GM23338 (cell line): ENCODE measurements around the gene DNAJC6. TPM values are rescaled to one million over a fixed set of nuclear protein-coding genes. Genes with fewer than 3 reads are reported as not detected.
A peak's percentile ranks its signal among the peaks of the same experiment; 100 is the strongest.

Experiments used
- ATAC-seq: fragments of 200-7000 bp; cut with Tn5 transposase; 3 replicates; pipeline ENCODE4 v1.9.1; 2020
- DNase-seq: peaks from one replicate; pipeline ENCODE4 v3.0.0-alpha.2; 2015; ENCODE audit warnings: low spot score
- H2AFZ ChIP-seq: fragments of 200-600 bp; sonication (generic); 2 replicates; pipeline ENCODE4 v1.8.0; 2016; ENCODE audit warnings: antibody characterized with exemption, mild to moderate bottlenecking, moderate library complexity
- H3F3A ChIP-seq: fragments of 200-600 bp; sonication (generic); replicated peaks from 2 replicates; pipeline ENCODE4 v1.8.0; 2017; ENCODE audit warnings: antibody characterized with exemption, mixed run types, low read depth
- H3K27ac ChIP-seq: fragments of 200-600 bp; sonication (generic); 2 replicates; pipeline ENCODE4 v1.6.1; 2016; ENCODE audit warnings: low read depth
- H3K27me3 ChIP-seq: fragments of 200-600 bp; sonication (generic); 2 replicates; pipeline ENCODE4 v1.8.0; 2016; ENCODE audit warnings: mild to moderate bottlenecking, mixed run types, moderate library complexity; ENCODE audit not compliant: insufficient read depth
- H3K36me3 ChIP-seq: fragments of 200-600 bp; sonication (generic); 2 replicates; pipeline ENCODE4 v1.8.0; 2016; ENCODE audit warnings: mild to moderate bottlenecking; ENCODE audit not compliant: insufficient read depth
- H3K4me1 ChIP-seq: fragments of 200-600 bp; sonication (generic); 2 replicates; pipeline ENCODE4 v1.8.0; 2016; ENCODE audit warnings: mild to moderate bottlenecking, moderate library complexity; ENCODE audit not compliant: insufficient read depth
- H3K4me2 ChIP-seq: fragments of 200-600 bp; sonication (generic); 2 replicates; pipeline ENCODE4 v1.7.1; 2017; ENCODE audit warnings: mixed run types
- H3K4me3 ChIP-seq: fragments of 200-600 bp; sonication (generic); 2 replicates; pipeline ENCODE4 v1.6.1; 2016; ENCODE audit warnings: mixed run types
- H3K79me2 ChIP-seq: fragments of 200-600 bp; sonication (generic); replicated peaks from 2 replicates; pipeline ENCODE4 v1.8.0; 2017; ENCODE audit warnings: mild to moderate bottlenecking; ENCODE audit not compliant: insufficient read depth
- H3K9me2 ChIP-seq: fragments of 200-600 bp; sonication (generic); 2 replicates; pipeline ENCODE4 v1.8.0; 2017; ENCODE audit not compliant: insufficient read depth
- H4K20me1 ChIP-seq: fragments of 200-600 bp; sonication (generic); replicated peaks from 2 replicates; pipeline ENCODE4 v1.8.0; 2017; ENCODE audit warnings: mild to moderate bottlenecking; ENCODE audit not compliant: insufficient read depth
- H3K27ac Mint-ChIP-seq: 2 replicates; pipeline ENCODE4 v1.8.0; 2020; ENCODE audit warnings: inconsistent platforms, mild to moderate bottlenecking, moderate library complexity, mixed read lengths
- H3K27me3 Mint-ChIP-seq: 3 replicates; pipeline ENCODE4 v1.8.0; 2022; ENCODE audit warnings: low read depth, mild to moderate bottlenecking, moderate library complexity, mixed read lengths, inconsistent platforms; ENCODE audit not compliant: insufficient read depth, poor library complexity
- H3K36me3 Mint-ChIP-seq: 3 replicates; pipeline ENCODE4 v1.8.0; 2021; ENCODE audit warnings: low read depth, mild to moderate bottlenecking, inconsistent platforms, moderate library complexity, mixed read lengths
- H3K4me1 Mint-ChIP-seq: 3 replicates; pipeline ENCODE4 v1.8.0; 2020; ENCODE audit warnings: mild to moderate bottlenecking, inconsistent platforms, mixed read lengths
- H3K4me3 Mint-ChIP-seq: 3 replicates; pipeline ENCODE4 v1.8.0; 2021; ENCODE audit warnings: moderate library complexity, mild to moderate bottlenecking, inconsistent platforms, mixed read lengths
- H3K9me3 Mint-ChIP-seq: 3 replicates; pipeline ENCODE4 v1.8.0; 2020; ENCODE audit warnings: moderate library complexity, mild to moderate bottlenecking, inconsistent platforms, mixed read lengths
- CREB1 ChIP-seq: fragments of 250-450 bp; sonication (Bioruptor Pico); IDR thresholded peaks from 2 replicates; pipeline ENCODE4 v1.5.0; 2020; ENCODE audit warnings: low read depth, mild to moderate bottlenecking, moderate library complexity
- EZH2 ChIP-seq: fragments of 200-600 bp; sonication (generic); IDR thresholded peaks from one replicate; pipeline ENCODE4 v1.8.0; 2017; ENCODE audit warnings: antibody characterized with exemption, mild to moderate bottlenecking, low read depth; ENCODE audit not compliant: unreplicated experiment
- EZH2phosphoT487 ChIP-seq: fragments of 200-600 bp; sonication (generic); IDR thresholded peaks from one replicate; pipeline ENCODE4 v1.8.1; 2018; ENCODE audit warnings: antibody characterized with exemption; ENCODE audit not compliant: unreplicated experiment
- JUNB ChIP-seq: IDR thresholded peaks from one replicate; pipeline ENCODE4 v1.6.1; 2016; ENCODE audit warnings: antibody characterized with exemption; ENCODE audit not compliant: unreplicated experiment
- NANOG ChIP-seq: IDR thresholded peaks from 2 replicates; pipeline ENCODE4 v1.6.1; 2016; ENCODE audit warnings: antibody characterized with exemption, borderline replicate concordance
- POLR2AphosphoS5 ChIP-seq: IDR thresholded peaks from 2 replicates; pipeline ENCODE4 v1.6.1; 2016; ENCODE audit warnings: antibody characterized with exemption, low read depth
- STAT1 ChIP-seq: IDR thresholded peaks from one replicate; pipeline ENCODE4 v1.6.1; 2016; ENCODE audit warnings: antibody characterized with exemption; ENCODE audit not compliant: unreplicated experiment
- ZNF114 ChIP-seq: fragments of 250-450 bp; sonication (Bioruptor Pico); IDR thresholded peaks from 2 replicates; pipeline ENCODE4 v1.5.0; 2020; ENCODE audit warnings: mild to moderate bottlenecking, moderate library complexity
- ZNF331 ChIP-seq: fragments of 250-450 bp; sonication (Bioruptor Pico); IDR thresholded peaks from 2 replicates; pipeline ENCODE4 v1.5.0; 2020; ENCODE audit warnings: low read depth, mild to moderate bottlenecking, moderate library complexity
- polyA plus RNA-seq: library from polyadenylated mRNA; unstranded; fragments of >200 nt; fragmentation: Nextera tagmentation; extraction: Ambion mirVana; gene quantifications from 2 replicates; pipeline ENCODE4 v1.2.1, GENCODE V29; 2016
- total RNA-seq: library from RNA; depleted of rRNA; stranded (reverse); fragments of >200 nt; shearing (Covaris generic); gene quantifications from 2 replicates; pipeline ENCODE4 v1.2.3, GENCODE V29; 2014
- TF ChIP-seq, protein P1 (sequence below): IDR thresholded peaks from 2 replicates; pipeline ENCODE4 v1.6.1; 2016; ENCODE audit warnings: antibody characterized with exemption
- TF ChIP-seq, protein P2 (sequence below): IDR thresholded peaks from one replicate; pipeline ENCODE4 v1.6.1; 2018; ENCODE audit warnings: antibody characterized with exemption; ENCODE audit not compliant: unreplicated experiment
- TF ChIP-seq, protein P3 (sequence below): fragments of 250-450 bp; sonication (Bioruptor Pico); IDR thresholded peaks from 2 replicates; pipeline ENCODE4 v1.5.0; 2020; ENCODE audit warnings: mild to moderate bottlenecking, moderate library complexity
- TF ChIP-seq, protein P4 (sequence below), 2 experiments: fragments of 200-600 bp in 1 of 2; sonication (generic) in 1 of 2; conservative IDR thresholded peaks; 2 replicates each; pipeline versions ENCODE4 v1.5.1 to v1.6.1; 2016 to 2017; ENCODE audit warnings: antibody characterized with exemption in 2 of 2, low read depth in 2 of 2, mild to moderate bottlenecking in 2 of 2, moderate library complexity in 1 of 2

Gene DNAJC6
- total and polyA plus RNA-seq, 2 experiments from 2014 or later = 2.4 to 7.4 TPM

DNA sequence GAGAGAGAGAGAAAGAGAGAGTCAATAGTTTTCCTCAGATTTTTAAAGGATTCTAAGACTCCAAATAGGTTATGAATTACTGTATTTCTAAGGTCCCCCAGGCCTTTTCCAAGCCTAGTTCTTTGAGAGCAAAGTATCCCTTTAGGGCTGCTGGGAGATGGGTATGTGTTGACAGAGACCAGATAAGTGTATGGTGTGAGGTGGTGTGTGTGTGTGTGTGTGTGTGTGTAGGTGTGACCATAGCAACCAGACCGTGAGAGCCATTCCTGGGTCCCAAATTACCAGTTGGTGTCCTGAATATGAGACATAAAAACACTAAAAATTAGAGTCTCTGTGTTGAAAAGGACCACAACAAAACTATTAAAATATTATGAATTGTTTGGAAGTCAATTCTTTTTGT lies 41.7 kb upstream of the DNAJC6 start:
- no peak overlapping the region for H3K4me3 ChIP-seq
- H3K4me1 Mint-ChIP-seq = peaks cover 29% of the 10 kb centered on the region

More for the DNA sequence above, 41.7 kb upstream of the DNAJC6 start:
- Mint-ChIP-seq H3K27me3 (peaks cover 6% of the 10 kb centered on the region), H3K4me3 (no peak overlapping the region), H3K27ac (no peak overlapping the region), H3K9me3 (no peaks in the 10 kb centered on the region), H3K36me3 (no peaks in the 10 kb centered on the region)
- H3K27ac ChIP-seq = no peak overlapping the region
- no peaks in the 10 kb centered on the region for H4K20me1 ChIP-seq
- H3K27me3 ChIP-seq = peaks cover 24% of the 10 kb centered on the region
- ATAC-seq = no peak
- no peaks in the 10 kb centered on the region for H3K79me2 ChIP-seq
- no peak overlapping the region for H2AFZ ChIP-seq
- H3K4me2 ChIP-seq = no peak overlapping the region
- no peaks in the 10 kb centered on the region for H3K36me3 ChIP-seq
- TF ChIP-seq POLR2AphosphoS5 (no peak), ZNF331 (no peak), CREB1 (CRISPR knock-in tag) (no peak), NANOG (no peak), STAT1 (no peak), ZNF114 (CRISPR knock-in tag) (no peak), EZH2phosphoT487 (no peak), JUNB (no peak), EZH2 (no peak)
- TF ChIP-seq, protein P1, sequence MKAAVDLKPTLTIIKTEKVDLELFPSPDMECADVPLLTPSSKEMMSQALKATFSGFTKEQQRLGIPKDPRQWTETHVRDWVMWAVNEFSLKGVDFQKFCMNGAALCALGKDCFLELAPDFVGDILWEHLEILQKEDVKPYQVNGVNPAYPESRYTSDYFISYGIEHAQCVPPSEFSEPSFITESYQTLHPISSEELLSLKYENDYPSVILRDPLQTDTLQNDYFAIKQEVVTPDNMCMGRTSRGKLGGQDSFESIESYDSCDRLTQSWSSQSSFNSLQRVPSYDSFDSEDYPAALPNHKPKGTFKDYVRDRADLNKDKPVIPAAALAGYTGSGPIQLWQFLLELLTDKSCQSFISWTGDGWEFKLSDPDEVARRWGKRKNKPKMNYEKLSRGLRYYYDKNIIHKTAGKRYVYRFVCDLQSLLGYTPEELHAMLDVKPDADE = no peak
- TF ChIP-seq, protein P2, sequence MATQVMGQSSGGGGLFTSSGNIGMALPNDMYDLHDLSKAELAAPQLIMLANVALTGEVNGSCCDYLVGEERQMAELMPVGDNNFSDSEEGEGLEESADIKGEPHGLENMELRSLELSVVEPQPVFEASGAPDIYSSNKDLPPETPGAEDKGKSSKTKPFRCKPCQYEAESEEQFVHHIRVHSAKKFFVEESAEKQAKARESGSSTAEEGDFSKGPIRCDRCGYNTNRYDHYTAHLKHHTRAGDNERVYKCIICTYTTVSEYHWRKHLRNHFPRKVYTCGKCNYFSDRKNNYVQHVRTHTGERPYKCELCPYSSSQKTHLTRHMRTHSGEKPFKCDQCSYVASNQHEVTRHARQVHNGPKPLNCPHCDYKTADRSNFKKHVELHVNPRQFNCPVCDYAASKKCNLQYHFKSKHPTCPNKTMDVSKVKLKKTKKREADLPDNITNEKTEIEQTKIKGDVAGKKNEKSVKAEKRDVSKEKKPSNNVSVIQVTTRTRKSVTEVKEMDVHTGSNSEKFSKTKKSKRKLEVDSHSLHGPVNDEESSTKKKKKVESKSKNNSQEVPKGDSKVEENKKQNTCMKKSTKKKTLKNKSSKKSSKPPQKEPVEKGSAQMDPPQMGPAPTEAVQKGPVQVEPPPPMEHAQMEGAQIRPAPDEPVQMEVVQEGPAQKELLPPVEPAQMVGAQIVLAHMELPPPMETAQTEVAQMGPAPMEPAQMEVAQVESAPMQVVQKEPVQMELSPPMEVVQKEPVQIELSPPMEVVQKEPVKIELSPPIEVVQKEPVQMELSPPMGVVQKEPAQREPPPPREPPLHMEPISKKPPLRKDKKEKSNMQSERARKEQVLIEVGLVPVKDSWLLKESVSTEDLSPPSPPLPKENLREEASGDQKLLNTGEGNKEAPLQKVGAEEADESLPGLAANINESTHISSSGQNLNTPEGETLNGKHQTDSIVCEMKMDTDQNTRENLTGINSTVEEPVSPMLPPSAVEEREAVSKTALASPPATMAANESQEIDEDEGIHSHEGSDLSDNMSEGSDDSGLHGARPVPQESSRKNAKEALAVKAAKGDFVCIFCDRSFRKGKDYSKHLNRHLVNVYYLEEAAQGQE = no peak
- TF ChIP-seq, protein P3, sequence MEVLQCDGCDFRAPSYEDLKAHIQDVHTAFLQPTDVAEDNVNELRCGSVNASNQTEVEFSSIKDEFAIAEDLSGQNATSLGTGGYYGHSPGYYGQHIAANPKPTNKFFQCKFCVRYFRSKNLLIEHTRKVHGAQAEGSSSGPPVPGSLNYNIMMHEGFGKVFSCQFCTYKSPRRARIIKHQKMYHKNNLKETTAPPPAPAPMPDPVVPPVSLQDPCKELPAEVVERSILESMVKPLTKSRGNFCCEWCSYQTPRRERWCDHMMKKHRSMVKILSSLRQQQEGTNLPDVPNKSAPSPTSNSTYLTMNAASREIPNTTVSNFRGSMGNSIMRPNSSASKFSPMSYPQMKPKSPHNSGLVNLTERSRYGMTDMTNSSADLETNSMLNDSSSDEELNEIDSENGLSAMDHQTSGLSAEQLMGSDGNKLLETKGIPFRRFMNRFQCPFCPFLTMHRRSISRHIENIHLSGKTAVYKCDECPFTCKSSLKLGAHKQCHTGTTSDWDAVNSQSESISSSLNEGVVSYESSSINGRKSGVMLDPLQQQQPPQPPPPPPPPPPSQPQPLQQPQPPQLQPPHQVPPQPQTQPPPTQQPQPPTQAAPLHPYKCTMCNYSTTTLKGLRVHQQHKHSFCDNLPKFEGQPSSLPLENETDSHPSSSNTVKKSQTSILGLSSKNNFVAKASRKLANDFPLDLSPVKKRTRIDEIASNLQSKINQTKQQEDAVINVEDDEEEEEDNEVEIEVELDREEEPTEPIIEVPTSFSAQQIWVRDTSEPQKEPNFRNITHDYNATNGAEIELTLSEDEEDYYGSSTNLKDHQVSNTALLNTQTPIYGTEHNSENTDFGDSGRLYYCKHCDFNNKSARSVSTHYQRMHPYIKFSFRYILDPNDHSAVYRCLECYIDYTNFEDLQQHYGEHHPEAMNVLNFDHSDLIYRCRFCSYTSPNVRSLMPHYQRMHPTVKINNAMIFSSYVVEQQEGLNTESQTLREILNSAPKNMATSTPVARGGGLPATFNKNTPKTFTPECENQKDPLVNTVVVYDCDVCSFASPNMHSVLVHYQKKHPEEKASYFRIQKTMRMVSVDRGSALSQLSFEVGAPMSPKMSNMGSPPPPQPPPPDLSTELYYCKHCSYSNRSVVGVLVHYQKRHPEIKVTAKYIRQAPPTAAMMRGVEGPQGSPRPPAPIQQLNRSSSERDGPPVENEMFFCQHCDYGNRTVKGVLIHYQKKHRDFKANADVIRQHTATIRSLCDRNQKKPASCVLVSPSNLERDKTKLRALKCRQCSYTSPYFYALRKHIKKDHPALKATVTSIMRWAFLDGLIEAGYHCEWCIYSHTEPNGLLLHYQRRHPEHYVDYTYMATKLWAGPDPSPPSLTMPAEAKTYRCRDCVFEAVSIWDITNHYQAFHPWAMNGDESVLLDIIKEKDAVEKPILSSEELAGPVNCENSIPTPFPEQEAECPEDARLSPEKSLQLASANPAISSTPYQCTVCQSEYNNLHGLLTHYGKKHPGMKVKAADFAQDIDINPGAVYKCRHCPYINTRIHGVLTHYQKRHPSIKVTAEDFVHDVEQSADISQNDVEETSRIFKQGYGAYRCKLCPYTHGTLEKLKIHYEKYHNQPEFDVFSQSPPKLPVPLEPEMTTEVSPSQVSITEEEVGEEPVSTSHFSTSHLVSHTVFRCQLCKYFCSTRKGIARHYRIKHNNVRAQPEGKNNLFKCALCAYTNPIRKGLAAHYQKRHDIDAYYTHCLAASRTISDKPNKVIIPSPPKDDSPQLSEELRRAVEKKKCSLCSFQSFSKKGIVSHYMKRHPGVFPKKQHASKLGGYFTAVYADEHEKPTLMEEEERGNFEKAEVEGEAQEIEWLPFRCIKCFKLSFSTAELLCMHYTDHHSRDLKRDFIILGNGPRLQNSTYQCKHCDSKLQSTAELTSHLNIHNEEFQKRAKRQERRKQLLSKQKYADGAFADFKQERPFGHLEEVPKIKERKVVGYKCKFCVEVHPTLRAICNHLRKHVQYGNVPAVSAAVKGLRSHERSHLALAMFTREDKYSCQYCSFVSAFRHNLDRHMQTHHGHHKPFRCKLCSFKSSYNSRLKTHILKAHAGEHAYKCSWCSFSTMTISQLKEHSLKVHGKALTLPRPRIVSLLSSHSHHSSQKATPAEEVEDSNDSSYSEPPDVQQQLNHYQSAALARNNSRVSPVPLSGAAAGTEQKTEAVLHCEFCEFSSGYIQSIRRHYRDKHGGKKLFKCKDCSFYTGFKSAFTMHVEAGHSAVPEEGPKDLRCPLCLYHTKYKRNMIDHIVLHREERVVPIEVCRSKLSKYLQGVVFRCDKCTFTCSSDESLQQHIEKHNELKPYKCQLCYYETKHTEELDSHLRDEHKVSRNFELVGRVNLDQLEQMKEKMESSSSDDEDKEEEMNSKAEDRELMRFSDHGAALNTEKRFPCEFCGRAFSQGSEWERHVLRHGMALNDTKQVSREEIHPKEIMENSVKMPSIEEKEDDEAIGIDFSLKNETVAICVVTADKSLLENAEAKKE (CRISPR knock-in tag) = no peak
- TF ChIP-seq, protein P4, sequence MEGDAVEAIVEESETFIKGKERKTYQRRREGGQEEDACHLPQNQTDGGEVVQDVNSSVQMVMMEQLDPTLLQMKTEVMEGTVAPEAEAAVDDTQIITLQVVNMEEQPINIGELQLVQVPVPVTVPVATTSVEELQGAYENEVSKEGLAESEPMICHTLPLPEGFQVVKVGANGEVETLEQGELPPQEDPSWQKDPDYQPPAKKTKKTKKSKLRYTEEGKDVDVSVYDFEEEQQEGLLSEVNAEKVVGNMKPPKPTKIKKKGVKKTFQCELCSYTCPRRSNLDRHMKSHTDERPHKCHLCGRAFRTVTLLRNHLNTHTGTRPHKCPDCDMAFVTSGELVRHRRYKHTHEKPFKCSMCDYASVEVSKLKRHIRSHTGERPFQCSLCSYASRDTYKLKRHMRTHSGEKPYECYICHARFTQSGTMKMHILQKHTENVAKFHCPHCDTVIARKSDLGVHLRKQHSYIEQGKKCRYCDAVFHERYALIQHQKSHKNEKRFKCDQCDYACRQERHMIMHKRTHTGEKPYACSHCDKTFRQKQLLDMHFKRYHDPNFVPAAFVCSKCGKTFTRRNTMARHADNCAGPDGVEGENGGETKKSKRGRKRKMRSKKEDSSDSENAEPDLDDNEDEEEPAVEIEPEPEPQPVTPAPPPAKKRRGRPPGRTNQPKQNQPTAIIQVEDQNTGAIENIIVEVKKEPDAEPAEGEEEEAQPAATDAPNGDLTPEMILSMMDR (conservative IDR thresholded peaks at IDR 0.05; ENCODE audit: low read depth in 2 of 2) = no peak
- H3K4me1 ChIP-seq = peaks cover 20% of the 10 kb centered on the region
- peak; percentile 27 for DNase-seq
- no peaks in the 10 kb centered on the region for H3F3A ChIP-seq
- H3K9me2 ChIP-seq = no peaks in the 10 kb centered on the region
